ENCODE measurements around the gene ATRN. TPM values are rescaled to one million over a fixed set of nuclear protein-coding genes. Genes with fewer than 3 reads are reported as not detected.
"Not testable (repeated sequence)": the region's sequence is repeated elsewhere in the genome, so short reads cannot be mapped to it uniquely, and the experiment has no call there.

ATRN gene
- total RNA-seq, 3 donors from 2014 or later (not counting 1 experiment from before 2014, with no cell fraction given), result 16.1 to 21.8 (median 19.3) TPM

GRCh38 chr20:3514012-3514642 is 43.3 kb downstream of the ATRN start:
- ATAC-seq (no peak), DNase-seq (no peak)
- intact Hi-C loops (cut with micrococcal nuclease), result no loop called here
- Mint-ChIP-seq H3K4me3 (no peak overlapping the region), H3K4me1 (peaks cover 6% of the 10 kb centered on the region in 2 donors), H3K27ac (no peak overlapping the region), H3K36me3 (no peaks in the 10 kb centered on the region), H3K9me3 (peaks cover 0 to 2% of the 10 kb centered on the region in 2 donors), H3K27me3 (ENCODE audit: low read depth in 2 of 2) (no peaks in the 10 kb centered on the region)
- no peak overlapping the region for H3K4me3 ChIP-seq (ENCODE audit: low read length)
- WGBS (ENCODE audit: insufficient coverage), result no CpG with 5 or more reads among the region's 3 CpGs
- H3K4me1 ChIP-seq (ENCODE audit: control insufficient read depth, insufficient read depth, low read length), result no peaks in the 10 kb centered on the region
- H3K36me3 ChIP-seq (ENCODE audit: control insufficient read depth, insufficient read depth, low read length), result no peaks in the 10 kb centered on the region
- no peaks in the 10 kb centered on the region for H3K9me3 ChIP-seq (ENCODE audit: control insufficient read depth, insufficient read depth, low read length)
- TF ChIP-seq, protein P1, sequence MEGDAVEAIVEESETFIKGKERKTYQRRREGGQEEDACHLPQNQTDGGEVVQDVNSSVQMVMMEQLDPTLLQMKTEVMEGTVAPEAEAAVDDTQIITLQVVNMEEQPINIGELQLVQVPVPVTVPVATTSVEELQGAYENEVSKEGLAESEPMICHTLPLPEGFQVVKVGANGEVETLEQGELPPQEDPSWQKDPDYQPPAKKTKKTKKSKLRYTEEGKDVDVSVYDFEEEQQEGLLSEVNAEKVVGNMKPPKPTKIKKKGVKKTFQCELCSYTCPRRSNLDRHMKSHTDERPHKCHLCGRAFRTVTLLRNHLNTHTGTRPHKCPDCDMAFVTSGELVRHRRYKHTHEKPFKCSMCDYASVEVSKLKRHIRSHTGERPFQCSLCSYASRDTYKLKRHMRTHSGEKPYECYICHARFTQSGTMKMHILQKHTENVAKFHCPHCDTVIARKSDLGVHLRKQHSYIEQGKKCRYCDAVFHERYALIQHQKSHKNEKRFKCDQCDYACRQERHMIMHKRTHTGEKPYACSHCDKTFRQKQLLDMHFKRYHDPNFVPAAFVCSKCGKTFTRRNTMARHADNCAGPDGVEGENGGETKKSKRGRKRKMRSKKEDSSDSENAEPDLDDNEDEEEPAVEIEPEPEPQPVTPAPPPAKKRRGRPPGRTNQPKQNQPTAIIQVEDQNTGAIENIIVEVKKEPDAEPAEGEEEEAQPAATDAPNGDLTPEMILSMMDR (IDR thresholded peaks at IDR 0.05), result no peak
- no peak overlapping the region for H3K27ac ChIP-seq (ENCODE audit: low read length)
- no peaks in the 10 kb centered on the region for H3K27me3 ChIP-seq (ENCODE audit: control insufficient read depth, insufficient read depth, low read length)

DNA sequence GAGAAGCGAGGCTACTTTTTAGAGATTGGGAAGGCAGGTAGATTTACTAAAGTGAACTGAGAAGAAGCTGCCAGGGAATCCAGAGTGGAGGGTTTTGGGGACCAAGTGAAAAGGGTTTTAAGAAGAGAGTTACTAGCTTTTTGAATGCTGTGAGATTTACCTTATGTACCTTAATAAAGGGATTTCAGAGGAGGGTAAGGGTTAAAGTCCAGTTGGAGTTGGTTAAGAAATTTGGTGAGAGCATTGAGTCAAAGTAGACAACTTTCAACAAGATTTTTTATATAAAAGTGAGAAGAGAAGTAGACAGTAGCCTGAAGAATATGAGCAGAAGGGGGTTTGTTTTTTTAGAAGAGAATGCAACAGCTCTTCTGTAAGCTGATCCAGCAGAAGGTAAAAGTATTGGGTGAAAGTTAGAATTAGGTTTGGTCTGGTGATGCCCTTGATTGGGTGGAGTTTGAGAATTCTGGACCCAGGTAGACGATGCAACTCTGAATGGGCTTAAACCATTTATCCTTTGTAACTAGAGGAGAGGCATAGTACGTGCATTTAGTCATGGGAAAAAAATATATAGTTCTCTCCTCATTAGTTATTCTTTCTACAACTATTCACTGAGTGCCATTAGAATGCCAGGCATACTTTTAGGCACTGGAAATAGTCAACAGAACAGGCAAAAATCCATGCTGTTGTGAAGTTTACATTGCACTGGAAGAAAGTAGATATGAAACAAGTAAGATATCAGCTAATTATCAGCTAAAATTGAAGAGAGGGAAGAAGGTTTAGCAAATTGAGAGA is 44.8 kb downstream of the ATRN start:
- no peaks in the 10 kb centered on the region for H3K27me3 Mint-ChIP-seq (ENCODE audit: low read depth in 2 of 2)
- H3K4me3 Mint-ChIP-seq, result no peak overlapping the region
- Histone ChIP-seq H3K36me3 (ENCODE audit: control insufficient read depth, insufficient read depth, low read length) (no peaks in the 10 kb centered on the region), H3K27me3 (ENCODE audit: control insufficient read depth, insufficient read depth, low read length) (no peaks in the 10 kb centered on the region), H3K4me1 (ENCODE audit: control insufficient read depth, insufficient read depth, low read length) (no peaks in the 10 kb centered on the region), H3K27ac (ENCODE audit: low read length) (no peak overlapping the region), H3K4me3 (ENCODE audit: low read length) (no peak overlapping the region), H3K9me3 (ENCODE audit: control insufficient read depth, insufficient read depth, low read length) (no peaks in the 10 kb centered on the region)
- H3K9me3 Mint-ChIP-seq, result peaks cover 4 to 9% of the 10 kb centered on the region in 2 donors
- intact Hi-C loops (cut with micrococcal nuclease), result no loop called here
- no peak for ATAC-seq
- H3K27ac Mint-ChIP-seq, result no peak overlapping the region
- peaks cover 14% of the 10 kb centered on the region for H3K36me3 Mint-ChIP-seq
- TF ChIP-seq, protein P1 (IDR thresholded peaks at IDR 0.05), result no peak
- peaks cover 10 to 16% of the 10 kb centered on the region in 2 donors for H3K4me1 Mint-ChIP-seq
- 92% methylated on average over 2 of the region's 3 CpGs for WGBS (ENCODE audit: insufficient coverage)
- DNase-seq, result no peak

DNA sequence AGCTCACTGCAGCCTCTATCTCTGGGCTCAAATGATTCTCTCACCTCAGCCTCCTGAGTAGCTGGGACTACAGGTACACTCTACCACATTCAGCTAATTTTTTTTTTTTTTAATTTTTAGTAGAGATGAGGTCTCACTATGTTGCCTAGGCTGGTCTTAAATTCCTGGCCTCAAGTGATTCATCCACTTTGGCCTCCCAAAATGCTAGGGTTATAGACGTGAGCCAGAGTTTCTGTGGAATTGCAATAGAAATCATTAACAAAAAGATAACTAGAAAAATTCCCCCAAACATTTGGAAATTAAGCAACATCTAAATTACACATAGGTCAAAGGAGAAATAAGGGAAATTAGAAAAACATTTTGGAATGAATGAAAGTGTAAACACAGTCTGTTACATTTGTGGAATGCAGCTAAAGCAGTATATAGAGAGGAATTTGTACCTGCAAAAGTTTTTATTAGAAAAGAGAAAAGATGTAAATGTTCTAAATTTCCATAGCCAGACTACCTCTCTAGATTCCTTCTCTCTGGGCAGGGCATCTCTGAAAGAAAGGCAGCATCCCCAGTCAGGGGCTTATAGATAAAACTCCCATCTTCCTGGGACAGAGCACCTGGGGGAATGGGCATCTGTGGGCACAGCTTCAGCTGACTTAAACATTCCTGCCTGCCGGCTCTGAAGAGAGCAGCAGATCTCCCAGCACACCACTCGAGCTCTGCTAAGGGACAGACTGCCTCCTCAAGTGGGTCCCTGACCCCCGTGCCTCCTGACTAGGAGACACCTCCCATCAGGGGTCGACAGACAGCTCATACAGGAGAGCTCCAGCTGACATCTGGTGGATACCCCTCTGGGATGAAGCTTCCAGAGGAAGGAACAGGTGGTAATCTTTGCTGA is 51.3 kb downstream of the ATRN start:
- TF ChIP-seq, protein P1 (IDR thresholded peaks at IDR 0.05), result no peak
- 98% methylated on average over 4 of the region's 5 CpGs for WGBS (ENCODE audit: insufficient coverage)
- Histone ChIP-seq H3K9me3 (ENCODE audit: control insufficient read depth, insufficient read depth, low read length) (peaks cover 6% of the 10 kb centered on the region), H3K36me3 (ENCODE audit: control insufficient read depth, insufficient read depth, low read length) (no peaks in the 10 kb centered on the region), H3K27me3 (ENCODE audit: control insufficient read depth, insufficient read depth, low read length) (no peaks in the 10 kb centered on the region), H3K4me3 (ENCODE audit: low read length) (no peak overlapping the region), H3K4me1 (ENCODE audit: control insufficient read depth, insufficient read depth, low read length) (no peaks in the 10 kb centered on the region), H3K27ac (ENCODE audit: low read length) (no peak overlapping the region)
- Mint-ChIP-seq H3K4me1 (peaks cover 20 to 22% of the 10 kb centered on the region in 2 donors), H3K27ac (no peak overlapping the region), H3K36me3 (peaks cover 29% of the 10 kb centered on the region), H3K4me3 (no peak overlapping the region), H3K9me3 (peaks cover 10 to 22% of the 10 kb centered on the region in 2 donors), H3K27me3 (ENCODE audit: low read depth in 2 of 2) (no peaks in the 10 kb centered on the region)
- intact Hi-C loops (cut with micrococcal nuclease), result no loop called here
- ATAC-seq (no peak), DNase-seq (no peak)

DNA sequence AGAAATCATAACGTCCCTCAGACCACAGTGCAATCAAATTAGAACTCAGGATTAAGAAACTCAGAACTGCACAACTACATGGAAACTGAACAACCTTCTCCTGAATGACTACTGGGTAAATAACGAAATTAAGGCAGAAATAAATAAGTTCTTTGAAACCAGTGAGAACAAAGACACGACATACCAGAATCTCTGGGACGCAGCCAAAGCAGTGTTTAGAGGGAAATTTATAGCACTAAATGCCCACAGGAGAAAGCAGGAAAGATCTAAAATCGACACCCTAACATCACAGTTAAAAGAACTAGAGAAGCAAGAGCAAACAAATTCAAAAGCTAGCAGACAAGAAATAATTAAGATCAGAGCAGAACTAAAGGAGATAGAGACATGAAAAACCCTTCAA is 53.9 kb downstream of the ATRN start:
- H3K4me1 ChIP-seq (ENCODE audit: control insufficient read depth, insufficient read depth, low read length); H3K27ac Mint-ChIP-seq; H3K36me3 ChIP-seq (ENCODE audit: control insufficient read depth, insufficient read depth, low read length); intact Hi-C loops (cut with micrococcal nuclease); ATAC-seq; H3K4me3 ChIP-seq (ENCODE audit: low read length); H3K27me3 Mint-ChIP-seq (ENCODE audit: low read depth in 2 of 2); H3K27ac ChIP-seq (ENCODE audit: low read length); H3K9me3 ChIP-seq (ENCODE audit: control insufficient read depth, insufficient read depth, low read length); H3K4me3 Mint-ChIP-seq; DNase-seq; H3K27me3 ChIP-seq (ENCODE audit: control insufficient read depth, insufficient read depth, low read length): not testable (repeated sequence)
- H3K9me3 Mint-ChIP-seq, result peaks cover 8 to 18% of the 10 kb centered on the region in 2 donors
- H3K4me1 Mint-ChIP-seq, result peaks cover 18 to 19% of the 10 kb centered on the region in 2 donors
- peaks cover 23% of the 10 kb centered on the region for H3K36me3 Mint-ChIP-seq
- WGBS (ENCODE audit: insufficient coverage), result 93% methylated on average over 4 of the region's 5 CpGs
